Astrocyte of the spinal cord (primary cell): Measurements from ENCODE around the gene CR1L.
A peak's percentile ranks its signal among the peaks of the same experiment; 100 is the strongest.
"Not testable (repeated sequence)": the region's sequence is repeated elsewhere in the genome, so short reads cannot be mapped to it uniquely, and the experiment has no call there.

Experiments
- DNase-seq: peaks from one replicate; pipeline ENCODE4 v3.0.0; 2011; ENCODE audit warnings: low read depth, low spot score
- H3K4me3 ChIP-seq: 2 replicates; pipeline ENCODE4 v1.5.1; 2011; ENCODE audit warnings: low read depth, mild to moderate bottlenecking, low read length, moderate library complexity
- in situ Hi-C: cut with HindIII; loops from 2 replicates; pipeline ENCODE4 v1.10.0; 2017; ENCODE audit warnings: low sequenced_read_pairs
- TF ChIP-seq, protein P1 (sequence below): IDR thresholded peaks from 2 replicates; pipeline ENCODE4 v1.5.1; 2012; ENCODE audit warnings: low read depth, mild to moderate bottlenecking, low read length, inconsistent platforms

CR1L gene

DNA sequence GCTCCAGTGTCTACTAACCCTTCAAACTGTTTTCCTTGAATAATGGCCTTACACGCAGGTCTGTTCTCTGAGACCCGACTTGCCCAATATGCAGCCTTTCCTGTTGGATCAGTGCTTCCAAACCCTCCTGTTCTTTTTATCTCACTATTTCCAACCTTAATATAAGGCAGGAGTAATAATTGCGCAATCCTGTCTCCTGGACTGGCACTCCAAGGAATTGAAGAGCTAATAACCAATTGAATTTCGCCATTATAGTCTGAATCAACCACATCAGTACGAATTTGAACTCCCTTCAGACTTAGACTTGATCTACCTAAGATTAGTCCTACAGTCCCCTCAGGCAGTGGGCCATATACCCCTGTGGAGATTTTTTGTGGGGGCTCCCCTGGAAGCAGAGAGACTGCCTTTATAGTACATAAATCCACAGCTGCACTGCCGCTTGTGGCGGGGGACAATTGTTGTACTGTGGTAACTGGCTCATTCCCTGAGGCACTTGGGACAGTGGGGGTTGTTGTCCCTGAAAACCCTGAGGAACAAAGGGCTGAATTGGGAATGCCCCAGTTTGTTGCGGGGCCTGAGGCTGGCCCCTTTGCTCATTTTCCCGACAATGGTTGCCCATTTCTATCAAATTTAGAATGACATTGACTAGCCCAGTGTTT is 6.3 kb upstream of the CR1L start:
- H3K4me3 ChIP-seq, in situ Hi-C loops, DNase-seq: not testable (repeated sequence)

GRCh38 chr1:207639362-207639761 is 5.6 kb upstream of the CR1L start:
- in situ Hi-C loops, H3K4me3 ChIP-seq, DNase-seq: not testable (repeated sequence)

- no peak for DNase-seq
- TF ChIP-seq, protein P1, sequence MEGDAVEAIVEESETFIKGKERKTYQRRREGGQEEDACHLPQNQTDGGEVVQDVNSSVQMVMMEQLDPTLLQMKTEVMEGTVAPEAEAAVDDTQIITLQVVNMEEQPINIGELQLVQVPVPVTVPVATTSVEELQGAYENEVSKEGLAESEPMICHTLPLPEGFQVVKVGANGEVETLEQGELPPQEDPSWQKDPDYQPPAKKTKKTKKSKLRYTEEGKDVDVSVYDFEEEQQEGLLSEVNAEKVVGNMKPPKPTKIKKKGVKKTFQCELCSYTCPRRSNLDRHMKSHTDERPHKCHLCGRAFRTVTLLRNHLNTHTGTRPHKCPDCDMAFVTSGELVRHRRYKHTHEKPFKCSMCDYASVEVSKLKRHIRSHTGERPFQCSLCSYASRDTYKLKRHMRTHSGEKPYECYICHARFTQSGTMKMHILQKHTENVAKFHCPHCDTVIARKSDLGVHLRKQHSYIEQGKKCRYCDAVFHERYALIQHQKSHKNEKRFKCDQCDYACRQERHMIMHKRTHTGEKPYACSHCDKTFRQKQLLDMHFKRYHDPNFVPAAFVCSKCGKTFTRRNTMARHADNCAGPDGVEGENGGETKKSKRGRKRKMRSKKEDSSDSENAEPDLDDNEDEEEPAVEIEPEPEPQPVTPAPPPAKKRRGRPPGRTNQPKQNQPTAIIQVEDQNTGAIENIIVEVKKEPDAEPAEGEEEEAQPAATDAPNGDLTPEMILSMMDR, result no peak
- H3K4me3 ChIP-seq, result peak overlapping the region; percentile 56
- in situ Hi-C loops, result no loop called here
Observed at GRCh38 chr1:207644166-207644851, 624 bp upstream of the CR1L start.

- no peak overlapping the region for H3K4me3 ChIP-seq
- TF ChIP-seq, protein P1, result no peak
Observed at GRCh38 chr1:207645635-207646081, 725 bp downstream of the CR1L start.

GRCh38 chr1:207646171-207646570 is 1.2 kb downstream of the CR1L start:
- TF ChIP-seq, protein P1, result no peak
- in situ Hi-C loops, result no loop called here
- DNase-seq, result no peak

More at GRCh38 chr1:207645635-207646081, 725 bp downstream of the CR1L start:
- in situ Hi-C loops, result no loop called here
- no peak for DNase-seq

GRCh38 chr1:207646944-207647579 is 2.1 kb downstream of the CR1L start:
- TF ChIP-seq, protein P1, result no peak
- in situ Hi-C loops, result no loop called here
- no peak for DNase-seq
- no peak overlapping the region for H3K4me3 ChIP-seq

More at GRCh38 chr1:207646171-207646570, 1.2 kb downstream of the CR1L start:
- H3K4me3 ChIP-seq, result no peak overlapping the region

DNA sequence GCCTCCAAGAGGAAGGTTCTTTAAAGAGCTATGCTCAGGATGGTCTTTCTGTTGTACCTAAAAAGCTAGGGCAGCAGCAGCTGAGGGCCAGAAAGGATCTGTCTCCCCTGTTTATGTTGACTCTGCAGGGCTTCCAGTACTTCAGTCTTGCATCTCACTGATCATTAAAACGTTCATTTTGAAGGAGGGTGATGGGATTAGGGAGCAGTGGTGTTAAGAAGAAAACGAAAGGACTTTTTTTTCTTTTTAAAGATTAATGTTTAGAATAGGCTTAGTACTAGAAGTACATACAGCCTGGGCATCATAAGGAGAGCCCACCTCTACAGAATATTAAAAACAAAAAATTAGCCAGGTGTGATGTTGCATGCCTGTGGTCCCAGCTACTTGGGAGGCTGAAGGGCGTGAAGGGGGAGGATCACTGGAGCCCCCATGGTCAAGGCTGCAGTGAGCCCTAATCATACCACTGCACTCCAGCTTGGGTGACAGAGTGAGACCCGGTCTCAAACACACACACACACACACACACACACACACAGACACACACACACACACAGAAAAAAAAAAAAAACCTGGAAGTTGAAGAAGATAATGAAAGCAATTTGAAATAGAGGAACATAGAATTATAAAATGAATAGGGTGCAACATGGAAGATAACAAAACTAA is 2.9 kb downstream of the CR1L start:
- TF ChIP-seq, protein P1, result no peak
- DNase-seq, result no peak
- H3K4me3 ChIP-seq, result no peak overlapping the region
- in situ Hi-C loops, result no loop called here
